HG02973 (cell line): Measurements from ENCODE around the gene SORCS2.

Experiments
- ATAC-seq: cut with Tn5 transposase; IDR thresholded peaks from one replicate; pipeline ENCODE4 v1.9.1; 2021; ENCODE audit warnings: moderate library complexity; ENCODE audit not compliant: unreplicated experiment

Gene SORCS2

GRCh38 chr4:7638984-7639789 is 446.8 kb downstream of the SORCS2 start:
- no peak for ATAC-seq

GRCh38 chr4:7640136-7640535 is 447.8 kb downstream of the SORCS2 start:
- ATAC-seq = no peak

GRCh38 chr4:7641712-7642111 is 449.4 kb downstream of the SORCS2 start:
- no peak for ATAC-seq

- ATAC-seq = no peak
Observed at GRCh38 chr4:7642741-7643458, 450.6 kb downstream of the SORCS2 start.

- ATAC-seq = no peak
Observed at GRCh38 chr4:7645158-7645557, 452.8 kb downstream of the SORCS2 start.

- ATAC-seq = no peak
Observed at GRCh38 chr4:7645956-7646355, 453.6 kb downstream of the SORCS2 start.

- ATAC-seq = no peak
Observed at GRCh38 chr4:7646384-7647061, 454.2 kb downstream of the SORCS2 start.

GRCh38 chr4:7647186-7647585 is 454.8 kb downstream of the SORCS2 start:
- no peak for ATAC-seq

GRCh38 chr4:7647600-7648543 is 455.5 kb downstream of the SORCS2 start:
- no peak for ATAC-seq

GRCh38 chr4:7648544-7649395 is 456.4 kb downstream of the SORCS2 start:
- no peak for ATAC-seq

GRCh38 chr4:7649411-7649740 is 457.0 kb downstream of the SORCS2 start:
- no peak for ATAC-seq

GRCh38 chr4:7649741-7650531 is 457.6 kb downstream of the SORCS2 start:
- no peak for ATAC-seq

GRCh38 chr4:7650606-7651385 is 458.5 kb downstream of the SORCS2 start:
- ATAC-seq = no peak

GRCh38 chr4:7651461-7651921 is 459.2 kb downstream of the SORCS2 start:
- ATAC-seq = no peak

GRCh38 chr4:7652006-7652405 is 459.7 kb downstream of the SORCS2 start:
- ATAC-seq = no peak

- no peak for ATAC-seq
Observed at GRCh38 chr4:7652451-7652881, 460.1 kb downstream of the SORCS2 start.

- ATAC-seq = no peak
Observed at GRCh38 chr4:7652906-7653305, 460.6 kb downstream of the SORCS2 start.
